ENCODE results near the gene C19orf47.

C19orf47 gene

GRCh38 chr19:40285353-40286234 is 62.6 kb downstream of the C19orf47 start:
- H3K4me1 ChIP-seq (ENCODE audit: control insufficient read depth in 1 of 2, insufficient read depth in 1 of 2, low read depth in 1 of 2, low read length in 1 of 2) = peaks cover 17 to 20% of the 10 kb centered on the region in 2 experiments
- no peaks in the 10 kb centered on the region for H3K27me3 ChIP-seq
- H3K4me3 ChIP-seq (ENCODE audit: low read depth in 1 of 2, low read length in 1 of 2) = peak overlapping the region; percentile 77 to 93
- peak; percentile 13 for TF ChIP-seq CTCF (IDR thresholded peaks at IDR 0.05)
- peak overlapping the region; percentile 96 for H3K27ac ChIP-seq
- no peaks in the 10 kb centered on the region for H3K9me3 ChIP-seq
- peaks cover 8% of the 10 kb centered on the region for H3K36me3 ChIP-seq

GRCh38 chr19:40284501-40285352 is 63.5 kb downstream of the C19orf47 start, which contains the start of gene AKT2:
Gene AKT2 (minus strand): TSS chr19:40285345. CDS start chr19:40265267, 20,078 bp downstream.
- Histone ChIP-seq H3K36me3 (peaks cover 8% of the 10 kb centered on the region), H3K27me3 (no peaks in the 10 kb centered on the region), H3K27ac (peak within 1 kb of the TSS; percentile 96), H3K4me3 (ENCODE audit: low read depth in 1 of 2, low read length in 1 of 2) (peak within 1 kb of the TSS; percentile 77 to 93), H3K9me3 (no peaks in the 10 kb centered on the region), H3K4me1 (ENCODE audit: control insufficient read depth in 1 of 2, insufficient read depth in 1 of 2, low read depth in 1 of 2, low read length in 1 of 2) (peaks cover 17 to 20% of the 10 kb centered on the region in 2 experiments)
- TF ChIP-seq CTCF (IDR thresholded peaks at IDR 0.05) = peak; percentile 34

- TF ChIP-seq CTCF (IDR thresholded peaks at IDR 0.05) = no peak
- peak overlapping the region; percentile 77 to 93 for H3K4me3 ChIP-seq (ENCODE audit: low read depth in 1 of 2, low read length in 1 of 2)
- peaks cover 8% of the 10 kb centered on the region for H3K36me3 ChIP-seq
- H3K4me1 ChIP-seq (ENCODE audit: control insufficient read depth in 1 of 2, insufficient read depth in 1 of 2, low read depth in 1 of 2, low read length in 1 of 2) = peaks cover 17 to 20% of the 10 kb centered on the region in 2 experiments
- H3K27me3 ChIP-seq = no peaks in the 10 kb centered on the region
- no peaks in the 10 kb centered on the region for H3K9me3 ChIP-seq
- peak overlapping the region; percentile 96 for H3K27ac ChIP-seq
Observed at GRCh38 chr19:40284251-40284500, 64.0 kb downstream of the C19orf47 start.

GRCh38 chr19:40283414-40284250 is 64.6 kb downstream of the C19orf47 start:
- Histone ChIP-seq H3K9me3 (no peaks in the 10 kb centered on the region), H3K27ac (peak overlapping the region; percentile 96), H3K4me3 (ENCODE audit: low read depth in 1 of 2, low read length in 1 of 2) (peak overlapping the region; percentile 77 to 93), H3K27me3 (no peaks in the 10 kb centered on the region), H3K36me3 (peaks cover 8% of the 10 kb centered on the region), H3K4me1 (ENCODE audit: control insufficient read depth in 1 of 2, insufficient read depth in 1 of 2, low read depth in 1 of 2, low read length in 1 of 2) (peaks cover 17 to 20% of the 10 kb centered on the region in 2 experiments)
- no peak for TF ChIP-seq CTCF (IDR thresholded peaks at IDR 0.05)

- TF ChIP-seq CTCF (IDR thresholded peaks at IDR 0.05) = no peak
- Histone ChIP-seq H3K36me3 (peaks cover 8% of the 10 kb centered on the region), H3K4me1 (ENCODE audit: control insufficient read depth in 1 of 2, insufficient read depth in 1 of 2, low read depth in 1 of 2, low read length in 1 of 2) (peaks cover 17 to 20% of the 10 kb centered on the region in 2 experiments), H3K4me3 (ENCODE audit: low read depth in 1 of 2, low read length in 1 of 2) (no peak overlapping the region), H3K9me3 (no peaks in the 10 kb centered on the region), H3K27ac (no peak overlapping the region), H3K27me3 (no peaks in the 10 kb centered on the region)
Observed at GRCh38 chr19:40282920-40283319, 65.3 kb downstream of the C19orf47 start.

Data from neutrophil (primary cell).